ENCODE results near the gene OTOF.
"Not testable (repeated sequence)": the region's sequence is repeated elsewhere in the genome, so short reads cannot be mapped to it uniquely, and the experiment has no call there.

The OTOF gene

GRCh38 chr2:26479789-26480565, 2.1 kb upstream of the OTOF start:
- no peak for DNase-seq (ENCODE audit: low spot score)

GRCh38 chr2:26479131-26479788, 1.3 kb upstream of the OTOF start:
- no peak for DNase-seq (ENCODE audit: low spot score)

- DNase-seq (ENCODE audit: low spot score), result no peak
These were observed 442 bp upstream of the OTOF start for GRCh38 chr2:26478366-26478765.

GRCh38 chr2:26477126-26477910, 606 bp downstream of the OTOF start:
- no peak for DNase-seq (ENCODE audit: low spot score)

GRCh38 chr2:26475832-26476501, 2.0 kb downstream of the OTOF start:
- DNase-seq (ENCODE audit: low spot score), result no peak

- no peak for DNase-seq (ENCODE audit: low spot score)
These were observed 2.9 kb downstream of the OTOF start for GRCh38 chr2:26475037-26475436.

- DNase-seq (ENCODE audit: low spot score), result no peak
These were observed 3.6 kb downstream of the OTOF start for GRCh38 chr2:26474261-26474785.

- no peak for DNase-seq (ENCODE audit: low spot score)
These were observed 4.1 kb downstream of the OTOF start for GRCh38 chr2:26473796-26474195.

GRCh38 chr2:26472821-26473655, 4.9 kb downstream of the OTOF start:
- DNase-seq (ENCODE audit: low spot score), result no peak

- DNase-seq (ENCODE audit: low spot score), result peak; percentile 10
These were observed 5.9 kb downstream of the OTOF start for GRCh38 chr2:26471766-26472706.

- DNase-seq (ENCODE audit: low spot score), result no peak
These were observed 6.6 kb downstream of the OTOF start for GRCh38 chr2:26471289-26471688.

- no peak for DNase-seq (ENCODE audit: low spot score)
These were observed 7.2 kb downstream of the OTOF start for GRCh38 chr2:26470601-26471260.

GRCh38 chr2:26469955-26470354, 8.0 kb downstream of the OTOF start:
- no peak for DNase-seq (ENCODE audit: low spot score)

GRCh38 chr2:26469092-26469710, 8.7 kb downstream of the OTOF start:
- peak; percentile 45 for DNase-seq (ENCODE audit: low spot score)

GRCh38 chr2:26468544-26468943, 9.4 kb downstream of the OTOF start:
- DNase-seq (ENCODE audit: low spot score), result not testable (repeated sequence)

- no peak for DNase-seq (ENCODE audit: low spot score)
These were observed 11.1 kb downstream of the OTOF start for GRCh38 chr2:26466662-26467310.

GRCh38 chr2:26465981-26466471, 11.9 kb downstream of the OTOF start:
- DNase-seq (ENCODE audit: low spot score), result no peak

GRCh38 chr2:26465266-26465925, 12.5 kb downstream of the OTOF start:
- DNase-seq (ENCODE audit: low spot score), result no peak
